Omental fat pad (tissue), 4 donors: ENCODE data around the gene HPGD. TPM values are rescaled to one million over a fixed set of nuclear protein-coding genes. Genes with fewer than 3 reads are reported as not detected.

ENCODE experiments used
- ATAC-seq: fragments of 150-250 bp; one replicate; pipeline ENCODE4 v1.9.1; 2016; ENCODE audit warnings: mild to moderate bottlenecking, moderate library complexity; ENCODE audit not compliant: low FRiP score
- DNase-seq: peaks from one replicate; pipeline ENCODE4 v3.0.0-alpha.2; 2019; ENCODE audit warnings: low spot score
- CTCF ChIP-seq, 3 donors: fragments of 450-650 bp; IDR thresholded peaks; one replicate each; pipeline ENCODE4 v1.5.1; 2016 to 2017; ENCODE audit warnings: antibody characterized with exemption in 3 of 3, mild to moderate bottlenecking in 3 of 3, moderate library complexity in 2 of 3
- total RNA-seq, 4 donors: library from RNA; depleted of rRNA; stranded (reverse); fragments of >200 nt; gene quantifications; one replicate each; pipeline ENCODE4 v1.1.0, GENCODE V29; 2016

Gene HPGD
- total RNA-seq, 4 donors from 2014 or later, result 4.8 to 33.7 (median 17.9) TPM

GRCh38 chr4:174485025-174485424 is 37.3 kb downstream of the HPGD start:
- DNase-seq, result no peak
- TF ChIP-seq CTCF (IDR thresholded peaks at IDR 0.05), result no peak
- ATAC-seq, result no peak

GRCh38 chr4:174483792-174484191 is 38.5 kb downstream of the HPGD start:
- DNase-seq (no peak), ATAC-seq (no peak)
- TF ChIP-seq CTCF (IDR thresholded peaks at IDR 0.05), result no peak

- no peak for DNase-seq
- no peak for ATAC-seq
- TF ChIP-seq CTCF (IDR thresholded peaks at IDR 0.05), result no peak
Measured at GRCh38 chr4:174479140-174479539, 43.1 kb downstream of the HPGD start.

GRCh38 chr4:174475528-174475927 is 46.8 kb downstream of the HPGD start:
- no peak for TF ChIP-seq CTCF (IDR thresholded peaks at IDR 0.05)
- no peak for DNase-seq
- no peak for ATAC-seq

GRCh38 chr4:174474457-174475075 is 47.7 kb downstream of the HPGD start:
- TF ChIP-seq CTCF (IDR thresholded peaks at IDR 0.05), result no peak
- ATAC-seq, result no peak
- DNase-seq, result no peak

GRCh38 chr4:174467107-174467506 is 55.2 kb downstream of the HPGD start:
- ATAC-seq, result no peak
- TF ChIP-seq CTCF (IDR thresholded peaks at IDR 0.05), result no peak
- DNase-seq, result no peak

GRCh38 chr4:174464949-174465348 is 57.3 kb downstream of the HPGD start:
- ATAC-seq, result no peak
- no peak for TF ChIP-seq CTCF (IDR thresholded peaks at IDR 0.05)
- no peak for DNase-seq
